Adrenal gland (tissue), 12 donors: ENCODE data around the gene SLF2. TPM values are rescaled to one million over a fixed set of nuclear protein-coding genes. Genes with fewer than 3 reads are reported as not detected.

ENCODE experiments used
- DNase-seq, 7 donors: peaks; one replicate each; pipeline ENCODE4 v3.0.0-alpha.2; 2019 to 2020
- H3K27ac ChIP-seq, 5 donors: fragments of 200-600 bp; sonication (generic) in 4 of 5; 1 replicate in 3 of 5; 2 replicates in 2 of 5; pipeline versions ENCODE4 v1.5.1 to v1.8.0; 2016 to 2020; ENCODE audit warnings: mild to moderate bottlenecking in 1 of 5
- H3K27me3 ChIP-seq: fragments of 200-600 bp; 2 replicates; pipeline ENCODE4 v1.8.0; 2021
- H3K36me3 ChIP-seq, 2 donors: fragments of 200-600 bp; replicated peaks in 1 of 2; 1 replicate in 1 of 2; 2 replicates in 1 of 2; pipeline versions ENCODE4 v1.5.1 to v1.8.0; 2018 to 2022
- H3K4me1 ChIP-seq, 2 donors: fragments of 200-600 bp; replicated peaks in 1 of 2; 1 replicate in 1 of 2; 2 replicates in 1 of 2; pipeline versions ENCODE4 v1.5.1 to v1.8.0; 2018 to 2021
- H3K4me3 ChIP-seq, 4 donors: fragments of 200-600 bp; sonication (generic) in 3 of 4; one replicate each; pipeline ENCODE4 v1.5.1; 2016 to 2018
- H3K9me3 ChIP-seq, 3 donors: fragments of 200-600 bp; sonication (generic) in 1 of 3; replicated peaks in 1 of 3; 1 replicate in 2 of 3; 2 replicates in 1 of 3; pipeline versions ENCODE4 v1.5.1 to v1.8.0; 2016 to 2021
- POLR2A ChIP-seq, 2 donors: fragments of 450-650 bp; IDR thresholded peaks; one replicate each; pipeline ENCODE4 v1.6.1; 2017; ENCODE audit warnings: antibody characterized with exemption in 2 of 2, mild to moderate bottlenecking in 2 of 2, moderate library complexity in 1 of 2
- WGBS, 4 donors: extraction: QIAGEN DNeasy Blood & Tissue Kit in 2 of 4; methylation state at CpG; one replicate each; pipeline versions ENCODE4 v1.1.5 to v1.1.7; 2013 to 2017; 5-methylcytosine and 5-hydroxymethylcytosine counted together
- intact Hi-C, 2 donors: fragments of 100-400 bp; cut with DNase I; formaldehyde crosslinking; loops; one replicate each; pipeline versions ENCODE4 v1.14.1 to v1.15.0; 2022 to 2023
- polyA plus RNA-seq, 3 donors: library from polyadenylated mRNA; stranded (reverse); fragments of 200-250 nt in 2 of 3; fragments of 350-450 nt in 1 of 3; fragmentation: Illumina TruSeq in 1 of 3; extraction: RNeasy Lipid Tissue Mini Kit (QIAGEN cat#74804) in 1 of 3; gene quantifications; one replicate each; pipeline ENCODE4 v1.2.3, GENCODE V29; 2013 to 2014
- total RNA-seq, 9 donors: library from RNA; depleted of rRNA in 4 of 9; stranded (reverse); fragments of >200 nt in 4 of 9; fragments of 120-200 nt in 1 of 9; fragmentation: NEBNext Ultra II Directional in 1 of 9; extraction: Animal tissue kit (Norgen Biotek cat#: 25700) in 1 of 9; gene quantifications; one replicate each; pipeline versions ENCODE4 v1.1.0 to v1.2.4, GENCODE V29; 2013 to 2023
- TF ChIP-seq, protein P1 (sequence below), 6 experiments: fragments of 450-650 bp in 4 of 6; fragments of 200-600 bp in 2 of 6; sonication (generic) in 1 of 6; IDR thresholded peaks; 1 replicate in 5 of 6; 2 replicates in 1 of 6; pipeline versions ENCODE4 v1.5.1 to v1.8.0; 2016 to 2021; ENCODE audit warnings: antibody characterized with exemption in 6 of 6, mild to moderate bottlenecking in 2 of 6, moderate library complexity in 1 of 6
- donor health status: healthy with polysubstance abuse.
- donor health status: Bipolar disorder and iron deficiency.
- donor health status: DM: yes; HTN: yes; CAD: no.
- donor health status: DM: no; HTN: no; CAD: no.
- donor health status: DM: no; HTN: no; CAD: no.
- donor health status: DM: yes; HTN: yes; CAD: no.

The SLF2 gene
- total and polyA plus RNA-seq, 12 donors, result 19.8 to 88.7 (median 35.8) TPM

DNA sequence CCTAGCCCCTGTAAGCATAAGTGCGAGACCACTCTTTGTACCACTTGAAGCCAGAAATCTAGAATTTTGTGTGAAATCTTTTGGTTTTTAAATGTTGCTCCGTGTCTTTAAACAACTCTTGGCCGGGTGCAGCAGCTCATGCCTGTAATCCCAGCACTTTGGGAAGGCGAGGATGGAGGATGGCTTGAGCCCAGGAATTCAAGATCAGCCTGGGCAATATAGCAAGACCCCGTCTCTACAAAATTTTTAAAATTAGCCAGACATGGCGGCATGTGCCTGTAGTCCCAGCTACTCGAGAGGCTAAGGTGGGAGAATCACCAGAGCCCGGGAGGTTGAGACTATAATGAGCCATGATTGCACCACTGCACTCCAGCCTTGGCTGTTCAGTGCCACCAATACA is 4.4 kb upstream of the SLF2 start:
- DNase-seq, result no peak
- no peak overlapping the region for H3K4me3 ChIP-seq

DNA sequence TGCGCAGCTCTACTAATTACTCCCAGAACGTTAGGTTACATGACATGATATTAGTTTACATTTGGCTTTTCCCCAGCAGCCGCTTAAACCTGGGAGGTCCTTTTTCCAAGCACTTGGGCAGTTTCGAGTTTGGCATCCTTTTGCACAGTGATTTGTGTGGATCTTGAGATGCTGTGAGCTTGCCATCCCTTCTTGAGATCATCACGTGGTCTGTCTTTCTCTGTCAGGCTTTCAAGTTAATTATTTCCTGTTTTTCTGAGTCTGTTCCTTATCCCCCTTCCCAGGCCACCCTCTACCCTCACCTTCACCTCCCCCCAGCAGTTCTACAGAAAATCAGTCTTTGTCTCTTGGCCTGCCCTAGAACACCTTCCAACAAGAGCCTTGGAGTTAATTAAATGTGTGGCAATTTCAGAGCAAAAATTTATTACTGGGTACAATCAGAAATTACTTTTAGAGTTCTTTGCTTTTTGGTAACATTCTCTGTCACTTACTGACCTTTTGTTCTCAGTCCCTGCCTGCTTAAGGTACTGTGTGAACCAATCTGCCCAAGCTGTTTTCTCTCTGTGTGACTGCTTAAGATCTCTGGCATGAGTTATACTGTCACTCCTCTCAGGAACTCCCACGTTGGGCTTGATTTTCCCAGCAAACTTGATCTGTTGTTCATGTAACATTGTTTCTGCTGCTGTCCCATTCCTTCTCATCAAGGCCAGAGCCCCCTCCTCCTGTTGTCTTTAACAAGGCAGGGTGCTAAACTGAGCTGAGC is 3.1 kb upstream of the SLF2 start:
- H3K4me3 ChIP-seq, result no peak overlapping the region
- no peaks in the 10 kb centered on the region for H3K36me3 ChIP-seq
- H3K27me3 ChIP-seq, result no peaks in the 10 kb centered on the region
- intact Hi-C loops, result no loop called here
- DNase-seq, result no peak
- peaks cover 14 to 31% of the 10 kb centered on the region in 2 donors for H3K4me1 ChIP-seq
- 29 to 38% (median 37%) methylated on average over 6 of the region's 6 CpGs for WGBS, 4 donors
- no peaks in the 10 kb centered on the region for H3K9me3 ChIP-seq
- no peak for TF ChIP-seq POLR2A (IDR thresholded peaks at IDR 0.05)
- TF ChIP-seq, protein P1, sequence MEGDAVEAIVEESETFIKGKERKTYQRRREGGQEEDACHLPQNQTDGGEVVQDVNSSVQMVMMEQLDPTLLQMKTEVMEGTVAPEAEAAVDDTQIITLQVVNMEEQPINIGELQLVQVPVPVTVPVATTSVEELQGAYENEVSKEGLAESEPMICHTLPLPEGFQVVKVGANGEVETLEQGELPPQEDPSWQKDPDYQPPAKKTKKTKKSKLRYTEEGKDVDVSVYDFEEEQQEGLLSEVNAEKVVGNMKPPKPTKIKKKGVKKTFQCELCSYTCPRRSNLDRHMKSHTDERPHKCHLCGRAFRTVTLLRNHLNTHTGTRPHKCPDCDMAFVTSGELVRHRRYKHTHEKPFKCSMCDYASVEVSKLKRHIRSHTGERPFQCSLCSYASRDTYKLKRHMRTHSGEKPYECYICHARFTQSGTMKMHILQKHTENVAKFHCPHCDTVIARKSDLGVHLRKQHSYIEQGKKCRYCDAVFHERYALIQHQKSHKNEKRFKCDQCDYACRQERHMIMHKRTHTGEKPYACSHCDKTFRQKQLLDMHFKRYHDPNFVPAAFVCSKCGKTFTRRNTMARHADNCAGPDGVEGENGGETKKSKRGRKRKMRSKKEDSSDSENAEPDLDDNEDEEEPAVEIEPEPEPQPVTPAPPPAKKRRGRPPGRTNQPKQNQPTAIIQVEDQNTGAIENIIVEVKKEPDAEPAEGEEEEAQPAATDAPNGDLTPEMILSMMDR (IDR thresholded peaks at IDR 0.05), result no peak
- peak overlapping the region in 2 of 5 donors; percentile 31 to 59 for H3K27ac ChIP-seq

More for the DNA sequence above, 4.4 kb upstream of the SLF2 start:
- H3K4me1 ChIP-seq, result peaks cover 5 to 19% of the 10 kb centered on the region in 2 donors
- TF ChIP-seq POLR2A (IDR thresholded peaks at IDR 0.05), result no peak
- TF ChIP-seq, protein P1 (IDR thresholded peaks at IDR 0.05), result no peak
- H3K27me3 ChIP-seq, result no peaks in the 10 kb centered on the region
- no peaks in the 10 kb centered on the region for H3K9me3 ChIP-seq
- intact Hi-C loops, result no loop called here
- WGBS, 4 donors, result 83 to 91% (median 89%) methylated on average over 7 to 8 of the region's 8 CpGs
- no peaks in the 10 kb centered on the region for H3K36me3 ChIP-seq
- no peak overlapping the region for H3K27ac ChIP-seq

DNA sequence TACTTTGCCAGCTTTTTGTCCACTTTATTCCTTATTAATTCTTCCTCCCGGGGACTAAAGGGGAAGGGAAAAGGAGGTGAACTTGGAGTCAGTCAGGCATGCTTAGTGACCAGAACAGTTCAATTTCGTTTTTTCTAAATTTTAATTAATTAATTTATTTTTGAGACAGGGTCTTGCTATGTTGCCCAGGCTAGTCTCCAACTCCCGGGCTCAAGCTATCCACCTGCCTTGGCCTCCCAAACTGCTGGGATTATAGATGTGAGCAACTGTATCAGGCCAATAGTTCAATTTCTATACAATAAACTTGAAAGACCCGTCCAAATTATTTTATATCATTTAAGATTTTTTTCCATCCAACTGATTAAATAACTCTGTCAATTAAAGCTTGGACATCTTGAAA is 1.3 kb upstream of the SLF2 start:
- peak overlapping the region in 2 of 5 donors; percentile 84 to 93 for H3K27ac ChIP-seq
- peak overlapping the region in 1 of 4 donors; percentile 85 for H3K4me3 ChIP-seq
- no peaks in the 10 kb centered on the region for H3K27me3 ChIP-seq
- 69 to 80% (median 73%) methylated on average over 4 of the region's 4 CpGs for WGBS, 4 donors
- peaks cover 15 to 49% of the 10 kb centered on the region in 2 donors for H3K4me1 ChIP-seq
- intact Hi-C loops, result no loop called here
- TF ChIP-seq, protein P1 (IDR thresholded peaks at IDR 0.05), result no peak
- no peak for TF ChIP-seq POLR2A (IDR thresholded peaks at IDR 0.05)
- no peaks in the 10 kb centered on the region for H3K36me3 ChIP-seq
- H3K9me3 ChIP-seq, result no peaks in the 10 kb centered on the region
- no peak for DNase-seq

DNA sequence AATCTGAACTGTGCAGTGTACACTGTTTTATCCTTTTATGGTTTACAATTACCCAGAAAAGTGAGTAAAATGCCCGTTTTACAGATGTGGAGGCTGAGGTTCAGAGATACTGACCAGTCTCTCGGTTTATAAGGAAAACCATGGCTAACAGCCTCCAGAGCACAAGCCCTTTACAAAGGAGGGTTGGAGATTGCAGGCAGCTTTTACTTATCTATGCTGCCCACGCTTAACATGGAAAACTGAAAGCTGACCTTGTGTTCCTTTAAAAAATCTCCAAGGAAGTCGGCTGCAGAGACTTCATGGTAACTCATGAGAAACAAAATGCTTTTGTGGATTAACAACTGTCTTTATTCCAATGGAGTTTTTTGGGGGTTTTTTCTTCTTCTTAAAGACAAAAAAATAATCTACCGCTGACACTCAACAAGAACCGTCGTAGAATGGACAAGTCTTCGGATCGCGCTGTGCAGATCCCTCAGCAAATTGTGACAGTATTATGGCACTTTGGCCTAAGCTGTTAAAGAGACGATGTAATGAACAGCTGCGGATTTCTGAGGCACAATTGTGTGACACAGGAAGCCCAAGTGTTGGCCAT is 654 bp upstream of the SLF2 start:
- Histone ChIP-seq H3K27ac (peak overlapping the region; percentile 84 to 97 (median 88)), H3K9me3 (no peaks in the 10 kb centered on the region), H3K27me3 (no peaks in the 10 kb centered on the region), H3K4me1 (peaks cover 15 to 54% of the 10 kb centered on the region in 2 donors), H3K4me3 (peak overlapping the region in 2 of 4 donors; percentile 16 to 85), H3K36me3 (peaks cover 0 to 4% of the 10 kb centered on the region in 2 donors)
- 3 to 6% (median 4%) methylated on average over 12 of the region's 12 CpGs for WGBS, 4 donors
- intact Hi-C loops, result no loop called here
- TF ChIP-seq, protein P1 (IDR thresholded peaks at IDR 0.05), result no peak
- TF ChIP-seq POLR2A (IDR thresholded peaks at IDR 0.05), result no peak
- DNase-seq, result peak in 3 of 7 donors; percentile 25 to 36 (median 27)
